Measurements from ENCODE around the gene AKAP11. TPM values are rescaled to one million over a fixed set of nuclear protein-coding genes. Genes with fewer than 3 reads are reported as not detected.
A peak's percentile ranks its signal among the peaks of the same experiment; 100 is the strongest.

Gene AKAP11
- total RNA-seq, 8 experiments from 2014 or later = 17.9 to 42.3 (median 31.0) TPM

- in situ Hi-C loops (cut with MboI; ENCODE audit: low pct_unique_long_range_greater_than_20kb in 2 of 9, low sequenced_read_pairs in 9 of 9, unreplicated experiment in 9 of 9) = no loop called here
Measured at GRCh38 chr13:42324704-42325103, 52.8 kb downstream of the AKAP11 start.

GRCh38 chr13:42327725-42328124, 55.8 kb downstream of the AKAP11 start:
- H3K4me3 ChIP-seq = no peak overlapping the region
- no peak for ATAC-seq (replicated peaks in 6 of 8)
- H3K27ac ChIP-seq = no peak overlapping the region
- in situ Hi-C loops (cut with MboI; ENCODE audit: low pct_unique_long_range_greater_than_20kb in 2 of 9, low sequenced_read_pairs in 9 of 9, unreplicated experiment in 9 of 9) = no loop called here
- peaks cover 0 to 3% of the 10 kb centered on the region in 2 donors for H3K4me1 ChIP-seq (replicated peaks in 1 of 2)

More at GRCh38 chr13:42324704-42325103, 52.8 kb downstream of the AKAP11 start:
- no peak for ATAC-seq (replicated peaks in 6 of 8)
- Histone ChIP-seq H3K4me3 (no peak overlapping the region), H3K27ac (no peak overlapping the region), H3K4me1 (replicated peaks in 1 of 2) (peaks cover 0 to 7% of the 10 kb centered on the region in 2 donors)

GRCh38 chr13:42328672-42329071, 56.7 kb downstream of the AKAP11 start:
- H3K4me1 ChIP-seq (replicated peaks in 1 of 2) = peaks cover 0 to 3% of the 10 kb centered on the region in 2 donors
- no peak overlapping the region for H3K4me3 ChIP-seq
- in situ Hi-C loops (cut with MboI; ENCODE audit: low pct_unique_long_range_greater_than_20kb in 2 of 9, low sequenced_read_pairs in 9 of 9, unreplicated experiment in 9 of 9) = no loop called here
- H3K27ac ChIP-seq = no peak overlapping the region
- ATAC-seq (replicated peaks in 6 of 8) = no peak

- no peak for ATAC-seq (replicated peaks in 6 of 8)
- in situ Hi-C loops (cut with MboI; ENCODE audit: low pct_unique_long_range_greater_than_20kb in 2 of 9, low sequenced_read_pairs in 9 of 9, unreplicated experiment in 9 of 9) = no loop called here
- Histone ChIP-seq H3K4me1 (replicated peaks in 1 of 2) (peaks cover 0 to 3% of the 10 kb centered on the region in 2 donors), H3K4me3 (no peak overlapping the region), H3K27ac (no peak overlapping the region)
Measured at GRCh38 chr13:42329239-42329638, 57.3 kb downstream of the AKAP11 start.

GRCh38 chr13:42331009-42331408, 59.1 kb downstream of the AKAP11 start:
- Histone ChIP-seq H3K4me1 (replicated peaks in 1 of 2) (peaks cover 0 to 3% of the 10 kb centered on the region in 2 donors), H3K27ac (no peak overlapping the region), H3K4me3 (no peak overlapping the region)
- ATAC-seq (replicated peaks in 6 of 8) = peak in 1 of 8 experiments; percentile 61
- in situ Hi-C loops (cut with MboI; ENCODE audit: low pct_unique_long_range_greater_than_20kb in 2 of 9, low sequenced_read_pairs in 9 of 9, unreplicated experiment in 9 of 9) = no loop called here

- ATAC-seq (replicated peaks in 6 of 8) = peak in 5 of 8 experiments; percentile 34 to 91 (median 73)
- H3K4me1 ChIP-seq (replicated peaks in 1 of 2) = peaks cover 0 to 3% of the 10 kb centered on the region in 2 donors
- in situ Hi-C loops (cut with MboI; ENCODE audit: low pct_unique_long_range_greater_than_20kb in 2 of 9, low sequenced_read_pairs in 9 of 9, unreplicated experiment in 9 of 9) = no loop called here
- no peak overlapping the region for H3K27ac ChIP-seq
- no peak overlapping the region for H3K4me3 ChIP-seq
- 18 to 100% (median 79%) methylated on average over 1 to 9 of the region's 12 CpGs; no CpG with 5 or more reads in 3 of the 10 experiments for WGBS, 10 experiments
Measured at GRCh38 chr13:42333613-42334328, 61.8 kb downstream of the AKAP11 start.

GRCh38 chr13:42334329-42334706, 62.4 kb downstream of the AKAP11 start:
- in situ Hi-C loops (cut with MboI; ENCODE audit: low pct_unique_long_range_greater_than_20kb in 2 of 9, low sequenced_read_pairs in 9 of 9, unreplicated experiment in 9 of 9) = no loop called here
- H3K4me3 ChIP-seq = no peak overlapping the region
- peaks cover 0 to 3% of the 10 kb centered on the region in 2 donors for H3K4me1 ChIP-seq (replicated peaks in 1 of 2)
- ATAC-seq (replicated peaks in 6 of 8) = peak in 2 of 8 experiments; percentile 18 to 25
- H3K27ac ChIP-seq = no peak overlapping the region
- 0 to 100% (median 71%) methylated on average over 1 to 4 of the region's 6 CpGs; no CpG with 5 or more reads in 2 of the 10 experiments for WGBS, 10 experiments

GRCh38 chr13:42337808-42338600, 66.1 kb downstream of the AKAP11 start:
- no peaks in the 10 kb centered on the region for H3K4me1 ChIP-seq (replicated peaks in 1 of 2)
- ATAC-seq (replicated peaks in 6 of 8) = no peak
- no peak overlapping the region for H3K4me3 ChIP-seq
- in situ Hi-C loops (cut with MboI; ENCODE audit: low pct_unique_long_range_greater_than_20kb in 2 of 9, low sequenced_read_pairs in 9 of 9, unreplicated experiment in 9 of 9) = no loop called here
- no peak overlapping the region for H3K27ac ChIP-seq
- 16 to 100% (median 89%) methylated on average over 2 to 6 of the region's 7 CpGs for WGBS, 10 experiments

GRCh38 chr13:42345367-42345766, 73.4 kb downstream of the AKAP11 start:
- WGBS, 10 experiments = 40 to 100% (median 88%) methylated on average over 1 to 3 of the region's 3 CpGs; no CpG with 5 or more reads in 3 of the 10 experiments
- in situ Hi-C loops (cut with MboI; ENCODE audit: low pct_unique_long_range_greater_than_20kb in 2 of 9, low sequenced_read_pairs in 9 of 9, unreplicated experiment in 9 of 9) = no loop called here
- Histone ChIP-seq H3K4me3 (no peak overlapping the region), H3K27ac (no peak overlapping the region), H3K4me1 (replicated peaks in 1 of 2) (no peaks in the 10 kb centered on the region)
- ATAC-seq (replicated peaks in 6 of 8) = no peak

GRCh38 chr13:42348576-42348975, 76.6 kb downstream of the AKAP11 start:
- ATAC-seq (replicated peaks in 6 of 8) = no peak
- Histone ChIP-seq H3K4me3 (no peak overlapping the region), H3K27ac (no peak overlapping the region), H3K4me1 (replicated peaks in 1 of 2) (peaks cover 4% of the 10 kb centered on the region in 2 donors)
- 10 to 90% (median 64%) methylated on average over 2 to 4 of the region's 4 CpGs; no CpG with 5 or more reads in 1 of the 10 experiments for WGBS, 10 experiments
- in situ Hi-C loops (cut with MboI; ENCODE audit: low pct_unique_long_range_greater_than_20kb in 2 of 9, low sequenced_read_pairs in 9 of 9, unreplicated experiment in 9 of 9) = no loop called here

GRCh38 chr13:42350141-42350540, 78.2 kb downstream of the AKAP11 start:
- WGBS, 10 experiments = 0 to 83% (median 36%) methylated on average over 1 to 4 of the region's 4 CpGs; no CpG with 5 or more reads in 4 of the 10 experiments
- in situ Hi-C loops (cut with MboI; ENCODE audit: low pct_unique_long_range_greater_than_20kb in 2 of 9, low sequenced_read_pairs in 9 of 9, unreplicated experiment in 9 of 9) = no loop called here
- ATAC-seq (replicated peaks in 6 of 8) = peak in 1 of 8 experiments; percentile 19
- Histone ChIP-seq H3K4me1 (replicated peaks in 1 of 2) (peaks cover 4% of the 10 kb centered on the region in 2 donors), H3K4me3 (no peak overlapping the region), H3K27ac (no peak overlapping the region)

GRCh38 chr13:42354241-42355091, 82.5 kb downstream of the AKAP11 start:
- WGBS, 10 experiments = 0 to 74% (median 28%) methylated on average over 1 to 6 of the region's 6 CpGs; no CpG with 5 or more reads in 2 of the 10 experiments

GRCh38 chr13:42355092-42355485, 83.1 kb downstream of the AKAP11 start:
- Histone ChIP-seq H3K27ac (no peak overlapping the region), H3K4me1 (replicated peaks in 1 of 2) (peaks cover 4% of the 10 kb centered on the region in 2 donors), H3K4me3 (no peak overlapping the region)
- no peak for ATAC-seq (replicated peaks in 6 of 8)
- 41 to 80% (median 58%) methylated on average over 1 to 4 of the region's 4 CpGs; no CpG with 5 or more reads in 5 of the 10 experiments for WGBS, 10 experiments
- in situ Hi-C loops (cut with MboI; ENCODE audit: low pct_unique_long_range_greater_than_20kb in 2 of 9, low sequenced_read_pairs in 9 of 9, unreplicated experiment in 9 of 9) = no loop called here

More at GRCh38 chr13:42354241-42355091, 82.5 kb downstream of the AKAP11 start:
- peak; percentile 69 to 83 (median 74) for ATAC-seq (replicated peaks in 6 of 8)
- Histone ChIP-seq H3K4me1 (replicated peaks in 1 of 2) (peaks cover 4% of the 10 kb centered on the region in 2 donors), H3K4me3 (no peak overlapping the region), H3K27ac (no peak overlapping the region)
- in situ Hi-C loops (cut with MboI; ENCODE audit: low pct_unique_long_range_greater_than_20kb in 2 of 9, low sequenced_read_pairs in 9 of 9, unreplicated experiment in 9 of 9) = no loop called here
